NCI-H524 treated with DMSO at 0.1 percent for 48 hours (cell line): Measurements from ENCODE around the gene KANK3.
A peak's percentile ranks its signal among the peaks of the same experiment; 100 is the strongest.
"Not testable (repeated sequence)": the region's sequence is repeated elsewhere in the genome, so short reads cannot be mapped to it uniquely, and the experiment has no call there.

Source experiments
- DNase-seq: peaks from one replicate; lab custom pipeline; 2025; lab: John Stamatoyannopoulos, UW

Gene KANK3

GRCh38 chr19:8337728-8338127, 5.3 kb downstream of the KANK3 start:
- no peak for DNase-seq

DNA sequence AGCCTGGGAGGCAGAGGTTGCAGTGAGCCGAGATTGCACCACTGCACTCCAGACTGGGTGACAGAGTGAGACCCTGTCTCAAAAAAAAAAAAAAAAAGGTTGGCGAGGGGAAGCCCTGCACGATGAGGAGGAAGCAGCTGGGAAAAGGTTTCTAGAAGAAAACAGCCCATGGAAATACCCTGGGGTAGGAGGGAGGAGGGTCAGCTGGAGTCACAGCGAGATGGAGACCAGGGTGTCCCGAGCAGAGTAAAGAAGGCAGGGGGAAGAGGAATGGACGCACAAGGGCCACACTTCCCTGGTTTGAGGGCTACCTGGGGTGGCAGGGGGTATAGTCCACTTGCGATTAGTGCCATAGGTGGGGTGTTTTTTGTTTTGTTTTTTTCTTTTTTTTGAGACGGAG, 6.4 kb downstream of the KANK3 start:
- no peak for DNase-seq

- no peak for DNase-seq
Measured at GRCh38 chr19:8336072-8336569, 6.9 kb downstream of the KANK3 start.

- DNase-seq: no peak
Measured at GRCh38 chr19:8335343-8336071, 7.6 kb downstream of the KANK3 start.

GRCh38 chr19:8334458-8335342, 8.4 kb downstream of the KANK3 start:
- peak; percentile 33 for DNase-seq

DNA sequence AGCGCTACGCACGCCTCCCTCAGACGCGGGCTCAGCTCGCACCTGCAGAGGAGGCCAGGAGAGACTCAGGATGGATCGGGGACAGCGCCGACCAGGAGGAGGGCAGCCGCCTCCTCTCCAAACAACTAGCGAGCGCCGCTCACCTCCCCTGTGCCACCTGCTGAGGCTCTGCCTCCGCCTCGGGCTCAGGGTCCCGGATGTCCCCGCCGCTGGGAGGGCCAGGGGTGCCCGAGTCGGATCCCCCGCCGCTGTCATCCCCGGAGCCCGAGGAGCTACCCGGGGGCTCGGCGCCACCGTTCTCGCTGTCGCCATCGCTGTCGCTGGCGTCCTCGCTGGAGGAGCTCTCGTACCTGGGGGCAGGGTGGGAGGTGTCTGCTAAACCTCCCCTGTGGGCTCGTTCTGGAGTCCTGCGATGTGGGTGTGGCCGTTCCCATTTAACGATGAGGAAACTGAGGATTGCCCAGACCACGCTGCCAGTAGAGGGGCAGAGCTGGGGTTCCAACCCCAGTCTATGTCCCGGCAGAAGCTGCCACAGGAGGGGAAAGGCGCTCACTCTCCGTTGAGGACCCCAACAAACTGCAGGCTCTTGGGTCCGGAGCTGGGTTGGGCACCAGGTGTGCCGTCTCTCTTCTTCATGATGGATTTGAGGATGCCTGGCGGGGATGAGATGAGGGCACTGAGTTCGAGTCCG, 9.2 kb downstream of the KANK3 start:
- DNase-seq: no peak

DNA sequence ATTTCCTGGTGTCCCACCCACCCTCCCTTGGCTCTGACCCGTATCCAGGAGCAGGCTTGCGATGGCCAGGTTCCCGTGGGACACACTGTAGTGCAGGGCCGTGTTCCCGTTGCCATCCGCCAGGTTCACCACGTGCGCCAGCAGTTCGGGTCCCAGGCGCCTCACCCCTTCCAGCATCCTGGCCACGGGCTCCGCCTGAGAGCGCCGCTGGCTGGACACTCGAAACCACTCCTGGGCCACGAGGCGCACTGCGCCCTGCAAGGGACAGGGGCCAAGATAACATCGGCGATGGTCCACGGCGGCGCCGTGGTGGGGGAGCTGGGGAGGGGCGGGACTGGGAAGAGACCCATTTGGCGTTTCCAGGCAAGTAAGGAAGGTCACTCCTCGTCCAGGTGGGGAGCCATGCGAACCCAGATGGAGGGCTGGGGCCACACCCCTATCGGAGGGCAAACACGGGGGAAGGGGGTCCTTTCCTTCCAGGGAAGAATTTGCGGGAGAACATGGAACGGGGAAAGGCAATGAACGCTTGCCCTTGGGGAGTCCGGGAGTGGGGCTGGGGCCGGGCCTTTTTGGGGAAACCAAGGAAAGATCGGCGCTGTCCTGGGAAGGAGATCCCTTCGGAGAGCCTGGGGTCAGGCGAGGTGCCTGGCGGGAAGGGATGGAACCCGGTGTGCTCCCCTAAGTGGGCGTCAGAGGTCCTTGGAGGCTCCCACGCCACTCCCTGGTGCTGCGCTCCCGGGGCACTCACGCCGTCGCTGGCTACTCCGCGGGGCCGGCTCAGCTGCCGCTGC, 9.9 kb downstream of the KANK3 start:
- no peak for DNase-seq

DNA sequence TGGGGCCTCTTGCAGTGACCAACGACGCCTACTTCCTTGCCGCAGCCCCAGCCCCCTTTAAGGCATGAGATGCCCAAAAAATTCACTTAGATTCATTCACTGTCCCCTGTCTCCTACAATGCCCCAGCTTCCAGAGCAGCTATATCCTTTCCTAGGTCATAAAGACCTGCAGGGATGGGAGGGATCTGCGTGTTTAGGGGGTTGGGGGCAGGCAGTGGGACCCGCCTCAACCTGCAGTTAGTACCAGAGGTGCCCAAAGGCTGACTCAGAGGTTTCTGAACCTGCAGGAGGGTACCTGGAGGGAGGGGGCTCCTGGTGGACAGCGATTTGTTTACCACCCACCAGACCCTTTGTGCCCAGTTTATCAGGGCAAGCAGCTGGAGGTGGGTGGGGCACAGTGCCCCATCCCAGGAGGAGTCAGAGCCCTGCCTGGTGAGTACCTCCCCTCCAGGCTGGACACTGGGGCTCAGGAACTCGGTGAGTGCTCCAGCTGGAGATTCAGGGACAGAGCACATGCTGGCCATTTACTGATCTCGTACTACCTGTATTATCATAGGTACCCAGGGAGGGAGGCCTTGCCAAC, 11.7 kb downstream of the KANK3 start:
- DNase-seq: no peak

DNA sequence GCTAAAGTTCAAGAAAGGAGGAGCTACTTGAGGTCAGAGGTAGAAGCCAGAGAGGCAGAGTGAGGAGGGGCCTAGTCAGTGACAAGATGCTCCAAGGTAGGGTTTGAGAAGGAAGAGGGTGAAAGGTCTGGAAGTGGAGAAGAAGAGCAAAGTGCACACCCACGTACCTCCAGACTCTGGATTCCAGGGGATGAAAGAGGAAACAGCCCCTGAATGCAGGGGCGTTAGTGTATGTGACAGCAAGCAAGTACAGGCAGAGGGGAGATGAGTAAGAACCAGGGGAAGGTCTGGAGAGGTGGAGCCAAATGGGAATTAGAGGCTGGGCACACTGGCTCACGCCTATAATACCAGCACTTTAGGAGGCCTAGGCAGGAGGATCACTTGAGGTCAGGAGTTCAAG, 13.1 kb downstream of the KANK3 start:
- DNase-seq: no peak

GRCh38 chr19:8325454-8325853, 17.6 kb downstream of the KANK3 start:
- no peak for DNase-seq

- no peak for DNase-seq
Measured at GRCh38 chr19:8324186-8325050, 18.6 kb downstream of the KANK3 start.

DNA sequence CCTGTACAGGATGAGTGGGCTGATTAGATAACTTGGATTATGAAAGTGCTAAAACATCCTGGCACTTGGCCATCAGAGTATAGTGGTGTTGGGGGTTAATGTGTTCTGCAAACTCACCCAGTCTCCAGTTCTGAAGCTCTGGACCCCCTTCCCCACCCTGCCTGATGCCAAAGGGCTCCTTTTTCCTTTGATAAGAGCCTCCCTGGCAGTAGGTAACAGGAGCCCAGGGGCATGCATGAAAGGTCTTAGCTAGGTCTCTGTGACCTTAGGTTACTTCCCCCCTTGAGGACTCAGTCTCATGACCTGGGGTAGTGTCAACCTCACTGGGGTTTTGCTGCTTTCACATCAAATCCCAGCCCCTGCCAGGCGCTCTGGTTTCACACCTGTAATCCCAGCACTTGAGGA, 19.3 kb downstream of the KANK3 start:
- no peak for DNase-seq

DNA sequence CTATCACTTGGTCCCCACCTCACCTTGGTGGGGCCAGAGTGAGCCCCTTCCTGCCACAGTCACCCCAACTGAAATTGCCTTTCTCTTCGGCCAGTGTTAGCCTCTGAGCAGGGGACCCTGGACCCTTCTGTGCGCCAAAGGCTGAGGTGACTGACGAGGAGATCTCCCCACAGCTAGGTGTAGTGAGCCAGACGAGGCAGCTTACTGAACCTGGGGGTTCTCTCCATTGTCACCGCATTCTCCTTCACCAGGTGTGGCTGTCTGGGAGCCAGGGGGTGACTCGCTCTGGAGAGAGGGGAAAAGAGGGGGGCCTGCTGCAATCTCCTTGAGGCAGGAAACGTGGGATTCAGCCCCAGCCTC, 20.4 kb downstream of the KANK3 start:
- no peak for DNase-seq

- DNase-seq: no peak
Measured at GRCh38 chr19:8321986-8322637, 20.9 kb downstream of the KANK3 start.

GRCh38 chr19:8321067-8321985, 21.7 kb downstream of the KANK3 start, which contains the start of the genes NDUFA7 and RPS28:
NDUFA7 (minus strand) TSS chr19:8321375; CDS start chr19:8321358, 17 bp downstream.
RPS28 (plus strand) TSS chr19:8321496; CDS start chr19:8321531, 35 bp downstream.
- DNase-seq: peak; percentile 70

DNA sequence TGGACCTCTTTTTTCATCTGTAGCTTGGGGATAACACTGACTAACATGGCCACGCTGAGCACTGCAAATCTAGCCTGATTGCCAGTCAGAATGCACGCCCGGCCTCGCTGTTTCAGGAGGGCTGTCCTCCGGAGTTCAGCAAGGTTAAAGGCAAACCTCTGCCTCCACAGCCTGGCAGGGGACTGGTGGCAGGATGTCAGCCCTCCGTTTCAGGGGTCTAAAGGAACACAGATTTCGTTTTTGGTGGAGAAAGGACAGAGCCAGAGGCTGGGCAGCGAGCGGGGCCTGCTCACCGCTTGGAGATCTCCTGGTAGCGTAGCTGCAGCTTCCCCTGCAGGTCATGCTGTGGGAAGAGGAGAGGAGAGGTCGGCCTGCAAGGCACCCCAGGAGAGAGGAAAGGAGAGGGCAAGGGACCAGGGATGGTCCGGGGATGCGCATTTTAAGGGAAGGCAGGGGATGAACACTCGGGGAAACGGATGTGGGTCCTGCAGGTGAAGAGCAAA, 22.4 kb downstream of the KANK3 start:
- DNase-seq: no peak

GRCh38 chr19:8319807-8320520, 23.1 kb downstream of the KANK3 start:
- DNase-seq: no peak

DNA sequence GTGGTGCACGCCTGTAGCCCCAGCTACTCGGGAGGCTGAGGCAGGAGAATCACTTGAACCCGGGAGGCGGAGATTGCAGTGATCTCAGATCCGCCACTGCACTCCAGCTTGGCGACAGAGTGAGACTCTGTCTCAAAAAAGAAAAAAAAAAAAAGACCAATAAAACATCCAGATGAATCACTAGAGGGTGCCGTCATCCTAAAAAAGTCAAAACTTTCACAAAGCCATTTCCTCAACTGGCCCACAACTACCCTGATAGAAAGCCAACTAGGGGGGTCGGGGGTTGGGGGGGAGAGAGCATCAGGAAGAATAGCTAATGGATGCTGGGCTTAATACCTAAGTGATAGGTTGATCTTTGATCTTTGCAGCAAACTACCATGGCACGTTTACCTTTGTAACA, 24.2 kb downstream of the KANK3 start:
- not testable (repeated sequence) for DNase-seq
